CMK (cell line): ENCODE data around the gene WFS1.

Source experiments
- DNase-seq: peaks from one replicate; pipeline ENCODE4 v3.0.0-alpha.2; 2010; ENCODE audit warnings: low read depth

Gene WFS1

GRCh38 chr4:6235012-6235411 is 34.6 kb upstream of the WFS1 start:
- DNase-seq, result no peak

- no peak for DNase-seq
Measured at GRCh38 chr4:6235901-6236640, 33.6 kb upstream of the WFS1 start.

- no peak for DNase-seq
Measured at GRCh38 chr4:6236816-6237390, 32.7 kb upstream of the WFS1 start.

GRCh38 chr4:6239486-6239885 is 30.2 kb upstream of the WFS1 start:
- no peak for DNase-seq

- no peak for DNase-seq
Measured at GRCh38 chr4:6239968-6240367, 29.7 kb upstream of the WFS1 start.

GRCh38 chr4:6241062-6241845 is 28.4 kb upstream of the WFS1 start:
- no peak for DNase-seq

GRCh38 chr4:6242271-6243029 is 27.2 kb upstream of the WFS1 start:
- DNase-seq, result no peak

- DNase-seq, result no peak
Measured at GRCh38 chr4:6245246-6246169, 24.1 kb upstream of the WFS1 start.

- no peak for DNase-seq
Measured at GRCh38 chr4:6246170-6246634, 23.4 kb upstream of the WFS1 start.

GRCh38 chr4:6248394-6248793 is 21.3 kb upstream of the WFS1 start:
- DNase-seq, result no peak

GRCh38 chr4:6250235-6250983 is 19.2 kb upstream of the WFS1 start:
- peak; percentile 24 for DNase-seq

- no peak for DNase-seq
Measured at GRCh38 chr4:6250984-6251295, 18.7 kb upstream of the WFS1 start.

GRCh38 chr4:6251365-6251764 is 18.3 kb upstream of the WFS1 start:
- DNase-seq, result no peak

- no peak for DNase-seq
Measured at GRCh38 chr4:6252051-6252450, 17.6 kb upstream of the WFS1 start.

GRCh38 chr4:6253111-6253510 is 16.5 kb upstream of the WFS1 start:
- DNase-seq, result no peak

GRCh38 chr4:6253961-6254360 is 15.7 kb upstream of the WFS1 start:
- no peak for DNase-seq

- DNase-seq, result no peak
Measured at GRCh38 chr4:6256141-6256540, 13.5 kb upstream of the WFS1 start.

- no peak for DNase-seq
Measured at GRCh38 chr4:6257247-6258025, 12.2 kb upstream of the WFS1 start.

GRCh38 chr4:6258026-6258360 is 11.7 kb upstream of the WFS1 start:
- DNase-seq, result no peak

- DNase-seq, result no peak
Measured at GRCh38 chr4:6258741-6259140, 10.9 kb upstream of the WFS1 start.
